ENCODE measurements around the gene PPP1R14C. TPM values are rescaled to one million over a fixed set of nuclear protein-coding genes. Genes with fewer than 3 reads are reported as not detected.

Gene PPP1R14C
- polyA plus RNA-seq, 3 donors: 0.11 TPM; not detected in 2

- peaks cover 31 to 42% of the 10 kb centered on the region in 2 donors for H3K27me3 ChIP-seq (ENCODE audit: control insufficient read depth in 2 of 2, insufficient read depth in 2 of 2, low read length in 2 of 2)
- H3K4me1 ChIP-seq (ENCODE audit: control insufficient read depth in 1 of 2, insufficient read depth in 2 of 2, low read length in 2 of 2): peaks cover 57 to 60% of the 10 kb centered on the region in 2 donors
- peak overlapping the region; percentile 57 for H3K4me2 ChIP-seq (replicated peaks; ENCODE audit: extremely low read depth, low read length, poor library complexity, severe bottlenecking)
- no peak overlapping the region for H2AFZ ChIP-seq (ENCODE audit: insufficient read depth, low read depth, low read length, poor library complexity, severe bottlenecking)
- H3K9ac ChIP-seq (ENCODE audit: insufficient read depth, low read length, poor library complexity, severe bottlenecking): no peak overlapping the region
- Mint-ChIP-seq H3K27me3 (ENCODE audit: low read depth in 3 of 3) (peaks cover 41 to 63% (median 48%) of the 10 kb centered on the region in 3 donors), H3K4me3 (peak overlapping the region; percentile 12 to 68), H3K4me1 (peaks cover 56% of the 10 kb centered on the region), H3K36me3 (peaks cover 0 to 6% of the 10 kb centered on the region in 2 donors), H3K27ac (peak overlapping the region; percentile 8 to 78 (median 53)), H3K9me3 (peaks cover 0 to 10% (median 6%) of the 10 kb centered on the region in 7 donors)
- TF ChIP-seq CTCF (IDR thresholded peaks at IDR 0.05): no peak
- no CpG with 5 or more reads among the region's 3 CpGs for WGBS (ENCODE audit: insufficient coverage)
- peaks cover 0 to 14% of the 10 kb centered on the region in 2 donors for H3K9me3 ChIP-seq (replicated peaks in 1 of 2; ENCODE audit: control insufficient read depth in 1 of 2, insufficient read depth in 1 of 2, low read length in 2 of 2)
- H3K79me2 ChIP-seq (ENCODE audit: insufficient read depth, low read length): no peaks in the 10 kb centered on the region
- peak in 1 of 3 donors; percentile 12 for DNase-seq
- no peaks in the 10 kb centered on the region for H3K36me3 ChIP-seq (replicated peaks in 1 of 2; ENCODE audit: control insufficient read depth in 1 of 2, insufficient read depth in 2 of 2, low read length in 2 of 2)
- intact Hi-C loops (cut with micrococcal nuclease): no loop called here
- H4K20me1 ChIP-seq (ENCODE audit: insufficient read depth, low read length): no peaks in the 10 kb centered on the region
- H3K4me3 ChIP-seq (replicated peaks in 1 of 3; ENCODE audit: low read depth in 2 of 3, low read length in 3 of 3): peak overlapping the region in 1 of 3 experiments; percentile 52
- peak overlapping the region in 1 of 2 donors; percentile 60 for H3K27ac ChIP-seq (ENCODE audit: low read depth in 1 of 2, low read length in 2 of 2)
Measured at GRCh38 chr6:150145427-150145826, 2.6 kb downstream of the PPP1R14C start.

- H3K27ac Mint-ChIP-seq: peak overlapping the region; percentile 8 to 78 (median 53)
- intact Hi-C loops (cut with micrococcal nuclease): no loop called here
- peaks cover 60% of the 10 kb centered on the region for H3K4me1 Mint-ChIP-seq
- H3K36me3 Mint-ChIP-seq: peaks cover 0 to 6% of the 10 kb centered on the region in 2 donors
- Histone ChIP-seq H3K4me3 (replicated peaks in 1 of 3; ENCODE audit: low read depth in 2 of 3, low read length in 3 of 3) (peak overlapping the region in 1 of 3 experiments; percentile 52), H3K27ac (ENCODE audit: low read depth in 1 of 2, low read length in 2 of 2) (peak overlapping the region in 1 of 2 donors; percentile 60), H3K4me1 (ENCODE audit: control insufficient read depth in 1 of 2, insufficient read depth in 2 of 2, low read length in 2 of 2) (peaks cover 61 to 64% of the 10 kb centered on the region in 2 donors), H3K9ac (ENCODE audit: insufficient read depth, low read length, poor library complexity, severe bottlenecking) (no peak overlapping the region), H3K4me2 (replicated peaks; ENCODE audit: extremely low read depth, low read length, poor library complexity, severe bottlenecking) (peak overlapping the region; percentile 57), H4K20me1 (ENCODE audit: insufficient read depth, low read length) (no peaks in the 10 kb centered on the region), H3K79me2 (ENCODE audit: insufficient read depth, low read length) (no peaks in the 10 kb centered on the region), H3K27me3 (ENCODE audit: control insufficient read depth in 2 of 2, insufficient read depth in 2 of 2, low read length in 2 of 2) (peaks cover 29 to 39% of the 10 kb centered on the region in 2 donors), H3K36me3 (replicated peaks in 1 of 2; ENCODE audit: control insufficient read depth in 1 of 2, insufficient read depth in 2 of 2, low read length in 2 of 2) (no peaks in the 10 kb centered on the region), H3K9me3 (replicated peaks in 1 of 2; ENCODE audit: control insufficient read depth in 1 of 2, insufficient read depth in 1 of 2, low read length in 2 of 2) (peaks cover 0 to 14% of the 10 kb centered on the region in 2 donors), H2AFZ (ENCODE audit: insufficient read depth, low read depth, low read length, poor library complexity, severe bottlenecking) (no peak overlapping the region)
- peaks cover 0 to 8% (median 7%) of the 10 kb centered on the region in 7 donors for H3K9me3 Mint-ChIP-seq
- peaks cover 41 to 63% (median 48%) of the 10 kb centered on the region in 3 donors for H3K27me3 Mint-ChIP-seq (ENCODE audit: low read depth in 3 of 3)
- DNase-seq: peak in 2 of 3 donors; percentile 60 to 66
- TF ChIP-seq CTCF (IDR thresholded peaks at IDR 0.05): no peak
- peak overlapping the region in 1 of 2 donors; percentile 68 for H3K4me3 Mint-ChIP-seq
Measured at GRCh38 chr6:150145830-150146229, 3.0 kb downstream of the PPP1R14C start.
